Raji (cell line): ENCODE results near the gene SLC37A1.

ENCODE experiments used
- POLR2A ChIP-seq: IDR thresholded peaks from 2 replicates; pipeline ENCODE4 v1.6.1; 2011; ENCODE audit warnings: low read depth, low read length, control low read depth; ENCODE audit not compliant: insufficient read depth

Gene SLC37A1

GRCh38 chr21:42595283-42596187 lies 81.9 kb downstream of the SLC37A1 start:
- TF ChIP-seq POLR2A: no peak

GRCh38 chr21:42596657-42597056 lies 83.0 kb downstream of the SLC37A1 start:
- no peak for TF ChIP-seq POLR2A

GRCh38 chr21:42597487-42598158 lies 84.0 kb downstream of the SLC37A1 start:
- TF ChIP-seq POLR2A: no peak

GRCh38 chr21:42598159-42598735 lies 84.6 kb downstream of the SLC37A1 start:
- TF ChIP-seq POLR2A: no peak

GRCh38 chr21:42599486-42599885 lies 85.8 kb downstream of the SLC37A1 start:
- no peak for TF ChIP-seq POLR2A

- TF ChIP-seq POLR2A: no peak
These were observed 86.3 kb downstream of the SLC37A1 start for GRCh38 chr21:42599962-42600361.

GRCh38 chr21:42601656-42602055 lies 88.0 kb downstream of the SLC37A1 start:
- no peak for TF ChIP-seq POLR2A

GRCh38 chr21:42607102-42607501 lies 93.5 kb downstream of the SLC37A1 start:
- no peak for TF ChIP-seq POLR2A

- TF ChIP-seq POLR2A: no peak
These were observed 94.0 kb downstream of the SLC37A1 start for GRCh38 chr21:42607525-42608102.

GRCh38 chr21:42608446-42608845 lies 94.8 kb downstream of the SLC37A1 start:
- no peak for TF ChIP-seq POLR2A

- TF ChIP-seq POLR2A: no peak
These were observed 96.2 kb downstream of the SLC37A1 start for GRCh38 chr21:42609811-42610210.

GRCh38 chr21:42611852-42612251 lies 98.2 kb downstream of the SLC37A1 start:
- no peak for TF ChIP-seq POLR2A

GRCh38 chr21:42612390-42612789 lies 98.7 kb downstream of the SLC37A1 start:
- TF ChIP-seq POLR2A: no peak

- TF ChIP-seq POLR2A: no peak
These were observed 100.1 kb downstream of the SLC37A1 start for GRCh38 chr21:42613756-42614155.

GRCh38 chr21:42614396-42614795 lies 100.7 kb downstream of the SLC37A1 start:
- no peak for TF ChIP-seq POLR2A
